ENCODE results near the gene CALN1. TPM values are rescaled to one million over a fixed set of nuclear protein-coding genes. Genes with fewer than 3 reads are reported as not detected.

Gene CALN1
- total RNA-seq, 1 experiment from 2014 or later, result not detected

- no peak for DNase-seq (ENCODE audit: low read depth)
Observed at GRCh38 chr7:72187179-72187578, 225.0 kb downstream of the CALN1 start.

GRCh38 chr7:72183835-72184234 is 228.3 kb downstream of the CALN1 start:
- DNase-seq (ENCODE audit: low read depth), result no peak

DNA sequence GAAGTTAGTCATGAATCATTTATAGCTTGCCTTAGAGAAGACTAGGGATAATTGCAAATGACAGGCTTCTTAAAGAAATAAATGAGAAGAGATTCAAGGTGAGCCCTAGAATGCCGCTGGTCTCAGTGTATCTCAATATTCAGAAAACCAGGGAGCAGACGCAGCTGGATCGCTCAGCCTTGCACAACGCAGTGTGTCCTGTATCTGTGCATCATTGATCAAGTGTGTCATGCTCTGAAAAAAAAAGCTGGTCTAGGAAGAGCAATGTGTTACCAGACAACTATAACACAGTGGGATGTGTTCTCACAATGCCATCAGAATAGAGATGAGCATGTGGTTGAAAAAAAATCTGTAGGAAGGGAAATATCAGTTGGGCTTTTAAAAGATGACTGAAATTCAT is 230.1 kb downstream of the CALN1 start:
- DNase-seq (ENCODE audit: low read depth), result no peak

DNA sequence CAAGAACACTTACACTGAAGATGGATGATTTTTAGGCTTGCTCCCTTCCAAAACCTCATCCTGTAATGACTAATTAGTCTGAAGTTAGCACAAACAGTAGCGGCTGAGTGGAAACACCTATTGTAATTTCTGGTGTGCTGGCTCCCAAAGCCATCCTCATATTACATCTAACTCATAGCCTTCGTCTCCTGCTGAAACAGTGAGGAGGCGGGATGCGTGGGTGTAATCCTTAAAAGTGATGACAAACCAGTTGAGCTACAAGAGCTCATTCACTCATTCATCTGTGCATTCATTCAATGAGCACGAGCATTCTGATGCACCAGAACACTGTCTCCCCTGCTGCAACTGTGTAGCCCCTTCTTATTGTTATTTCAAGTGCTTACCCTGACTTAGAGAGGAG is 235.3 kb downstream of the CALN1 start:
- no peak for DNase-seq (ENCODE audit: low read depth)

- DNase-seq (ENCODE audit: low read depth), result no peak
Observed at GRCh38 chr7:72170475-72170874, 241.7 kb downstream of the CALN1 start.

DNA sequence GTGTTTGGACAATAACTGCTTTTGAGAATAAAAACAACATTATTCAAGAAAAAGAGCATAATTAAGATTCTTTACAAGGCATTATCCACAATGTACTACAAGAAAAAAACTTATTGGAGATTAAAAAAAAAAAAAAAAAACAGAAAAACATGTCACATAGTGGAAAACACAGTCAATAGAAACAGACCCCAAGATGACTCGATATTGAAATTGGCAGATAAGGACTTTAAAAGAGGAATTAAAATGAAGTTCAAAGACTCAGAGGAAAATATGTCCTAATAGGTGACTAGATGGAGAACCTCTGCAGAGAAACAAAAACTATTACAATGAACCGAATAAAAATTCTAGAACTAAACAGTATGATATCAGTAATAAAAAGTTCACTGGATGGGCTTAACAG is 248.9 kb downstream of the CALN1 start:
- no peak for DNase-seq (ENCODE audit: low read depth)

GRCh38 chr7:72161534-72161933 is 250.6 kb downstream of the CALN1 start:
- no peak for DNase-seq (ENCODE audit: low read depth)

GRCh38 chr7:72159911-72160310 is 252.2 kb downstream of the CALN1 start:
- DNase-seq (ENCODE audit: low read depth), result no peak

DNA sequence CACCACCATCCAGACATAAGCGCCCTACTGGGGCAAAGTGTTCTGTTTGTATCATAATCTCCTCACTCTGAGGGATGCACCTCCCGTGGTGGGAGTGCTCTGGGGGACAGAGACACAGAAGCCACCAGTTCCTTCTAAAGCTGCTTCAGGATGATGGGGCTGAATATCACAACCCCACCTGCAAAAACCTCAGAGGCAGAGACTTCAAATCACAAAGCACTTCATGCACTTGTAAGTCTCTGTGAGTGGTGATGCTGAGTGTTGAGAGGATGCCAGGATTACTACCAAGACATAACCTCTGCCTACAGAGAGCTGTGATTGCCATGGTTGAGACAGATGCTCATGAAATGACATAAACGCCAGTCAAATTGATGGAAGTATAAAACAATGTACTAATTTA is 255.5 kb downstream of the CALN1 start:
- DNase-seq (ENCODE audit: low read depth), result no peak

- no peak for DNase-seq (ENCODE audit: low read depth)
Observed at GRCh38 chr7:72153132-72153512, 259.0 kb downstream of the CALN1 start.

GRCh38 chr7:72152161-72153131 is 259.7 kb downstream of the CALN1 start:
- no peak for DNase-seq (ENCODE audit: low read depth)

- no peak for DNase-seq (ENCODE audit: low read depth)
Observed at GRCh38 chr7:72140566-72140965, 271.6 kb downstream of the CALN1 start.

GRCh38 chr7:72127136-72127535 is 285.0 kb downstream of the CALN1 start:
- no peak for DNase-seq (ENCODE audit: low read depth)

GRCh38 chr7:72123913-72124312 is 288.2 kb downstream of the CALN1 start:
- no peak for DNase-seq (ENCODE audit: low read depth)

DNA sequence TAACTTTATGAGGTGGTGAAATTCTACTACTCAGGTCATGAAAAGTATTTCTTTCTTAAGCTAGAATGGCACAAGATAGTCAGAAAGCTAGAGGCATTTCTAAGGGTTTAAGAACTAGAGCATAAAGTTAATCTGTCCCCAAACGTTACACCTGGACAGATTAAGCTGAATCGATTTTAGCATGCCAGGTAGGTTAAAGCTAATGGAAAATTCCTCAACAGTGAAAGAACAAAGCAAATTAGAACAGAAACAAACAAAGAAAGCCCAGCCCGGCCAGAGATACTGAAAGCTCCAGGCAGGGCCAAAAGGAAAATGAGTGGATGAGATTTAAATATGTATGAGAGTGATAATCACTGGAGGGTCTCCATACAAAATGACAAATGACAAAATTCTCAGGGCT is 293.8 kb downstream of the CALN1 start:
- no peak for DNase-seq (ENCODE audit: low read depth)

DNA sequence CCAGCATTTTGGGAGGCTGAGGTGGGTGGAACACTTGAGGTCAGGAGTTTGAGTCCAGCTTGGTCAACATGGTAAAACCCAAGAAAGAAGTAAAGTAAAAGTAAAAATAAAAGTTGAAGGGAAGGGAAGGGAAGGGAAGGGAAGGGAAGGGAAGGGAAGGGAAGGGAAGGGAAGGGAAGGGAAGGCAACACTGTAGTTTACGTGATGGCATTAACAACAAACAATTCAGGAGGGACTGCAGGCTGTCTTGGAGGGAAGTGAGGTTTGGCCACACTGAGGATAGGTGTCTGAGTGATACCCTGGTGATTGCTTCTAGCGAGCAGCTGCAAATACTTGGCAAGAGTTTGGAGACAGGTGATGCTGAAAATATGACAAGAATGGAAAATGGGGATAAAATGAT is 298.0 kb downstream of the CALN1 start:
- no peak for DNase-seq (ENCODE audit: low read depth)

- DNase-seq (ENCODE audit: low read depth), result no peak
Observed at GRCh38 chr7:72112992-72113391, 299.1 kb downstream of the CALN1 start.

DNA sequence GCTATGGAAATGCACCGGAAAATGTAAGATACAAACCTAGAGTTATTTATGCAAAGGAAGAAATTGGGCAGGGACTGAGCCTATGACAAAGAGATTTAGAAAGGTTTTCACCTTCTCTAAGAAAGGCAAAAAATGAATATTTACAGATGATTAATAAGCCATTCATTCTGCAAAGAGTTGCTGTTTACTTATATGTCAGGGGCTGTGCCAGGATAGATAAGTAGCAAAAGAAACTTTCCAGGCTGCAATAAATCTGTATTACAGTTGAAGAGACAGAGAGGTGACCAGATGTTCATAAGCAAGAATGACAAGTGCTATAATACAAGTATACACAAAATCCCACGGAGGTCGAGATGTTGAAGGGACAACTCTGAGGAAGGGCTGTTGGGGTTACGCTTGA is 299.6 kb downstream of the CALN1 start:
- DNase-seq (ENCODE audit: low read depth), result no peak

DNA sequence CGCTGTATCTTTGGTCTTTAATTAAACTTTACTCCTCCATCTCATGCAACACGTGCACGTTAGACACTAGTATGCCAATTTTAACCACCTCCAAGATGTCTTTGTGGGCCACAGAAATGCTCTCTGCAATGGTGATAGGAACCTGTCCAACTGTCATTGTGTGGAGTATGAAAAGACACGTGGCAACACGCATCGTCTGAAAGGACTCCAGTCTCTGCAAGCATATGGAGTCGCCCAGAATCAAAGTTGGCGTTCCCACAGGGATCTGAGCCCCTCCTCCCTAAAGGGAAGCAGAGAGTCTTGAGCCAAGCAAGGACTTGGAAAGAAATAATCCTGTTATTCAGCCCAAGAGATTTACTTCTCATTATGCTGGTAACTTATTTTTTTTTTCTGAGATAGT is 301.1 kb downstream of the CALN1 start:
- no peak for DNase-seq (ENCODE audit: low read depth)

DNA sequence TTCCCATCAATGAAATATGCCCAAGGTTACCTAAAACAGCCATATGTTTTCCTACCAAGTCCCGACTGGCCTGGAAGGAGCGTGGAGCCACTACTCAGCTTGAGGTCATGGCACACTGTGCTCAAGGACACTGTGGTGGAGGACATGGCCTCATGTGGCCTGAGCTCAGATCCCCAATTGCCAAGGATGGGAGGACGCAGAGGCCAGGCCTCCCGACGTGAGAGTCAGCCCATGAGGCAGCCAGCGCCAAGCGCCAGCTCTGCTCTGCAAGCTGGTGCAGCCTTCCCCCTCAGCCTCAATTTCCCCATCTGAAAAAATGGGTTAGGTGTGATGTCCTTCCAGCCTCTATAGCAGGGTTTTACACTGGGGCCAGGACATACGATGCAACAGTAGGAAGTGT is 302.6 kb downstream of the CALN1 start:
- DNase-seq (ENCODE audit: low read depth), result no peak

GRCh38 chr7:72106405-72106804 is 305.7 kb downstream of the CALN1 start:
- no peak for DNase-seq (ENCODE audit: low read depth)

- no peak for DNase-seq (ENCODE audit: low read depth)
Observed at GRCh38 chr7:72101444-72101843, 310.7 kb downstream of the CALN1 start.

DNA sequence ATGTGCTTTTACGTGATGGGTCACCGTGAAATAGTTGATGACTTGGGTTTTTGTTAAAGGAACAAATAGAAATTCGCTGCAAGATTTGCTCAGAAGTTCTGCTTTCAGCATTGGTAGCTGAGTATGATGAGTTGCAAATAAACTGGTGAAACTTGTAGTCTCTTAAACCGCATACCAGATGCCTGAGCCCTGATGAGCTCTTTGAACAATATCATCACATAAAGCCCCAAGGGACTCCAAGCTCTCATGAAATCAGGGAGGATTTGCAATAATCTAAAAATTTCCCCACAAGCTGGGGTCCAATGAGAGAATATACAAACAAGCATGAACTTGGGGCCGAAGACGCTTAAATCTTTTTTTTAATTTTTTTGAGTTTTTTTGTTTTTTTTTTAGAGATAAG is 312.4 kb downstream of the CALN1 start:
- no peak for DNase-seq (ENCODE audit: low read depth)
